Measurements from ENCODE around the gene SH3D21.

Gene SH3D21

DNA sequence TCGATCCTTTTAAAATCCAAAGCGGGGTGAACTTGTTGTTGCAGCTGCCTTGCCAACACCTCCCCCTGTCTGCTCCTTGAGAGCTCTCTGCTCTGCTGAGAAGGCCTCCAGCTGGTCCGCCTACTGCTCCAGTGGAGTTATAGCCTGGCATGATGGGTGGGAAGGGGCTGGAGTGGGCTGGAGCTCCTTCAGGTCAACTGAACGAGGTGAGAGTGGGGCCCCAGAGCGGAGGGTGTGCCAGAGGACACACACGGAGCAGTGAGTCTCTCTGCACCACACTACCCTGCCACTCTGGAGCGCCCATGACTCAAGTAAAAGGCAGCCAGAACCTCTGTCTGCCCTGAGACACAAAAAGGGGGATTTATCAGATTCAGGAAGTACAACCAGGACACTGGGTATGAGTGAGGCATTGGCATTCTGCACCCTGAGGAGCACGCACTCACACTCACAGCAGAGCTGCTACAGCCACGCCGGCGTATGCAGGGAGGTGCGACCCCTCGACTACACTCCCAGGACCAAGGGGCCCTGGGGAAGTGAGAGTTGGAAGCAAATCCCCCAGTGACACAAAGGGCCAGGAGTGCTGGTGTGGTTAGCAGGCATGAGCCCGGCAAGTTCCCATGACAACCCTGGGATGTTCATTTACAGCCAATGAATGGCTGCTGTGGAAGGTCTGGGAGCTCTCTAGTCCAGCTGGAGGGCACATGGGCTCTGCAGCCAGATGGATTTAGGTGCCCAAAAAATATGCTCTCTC is 45.2 kb downstream of the SH3D21 start:
- no peak for DNase-seq (ENCODE audit: low spot score)
- TF ChIP-seq, protein P1, sequence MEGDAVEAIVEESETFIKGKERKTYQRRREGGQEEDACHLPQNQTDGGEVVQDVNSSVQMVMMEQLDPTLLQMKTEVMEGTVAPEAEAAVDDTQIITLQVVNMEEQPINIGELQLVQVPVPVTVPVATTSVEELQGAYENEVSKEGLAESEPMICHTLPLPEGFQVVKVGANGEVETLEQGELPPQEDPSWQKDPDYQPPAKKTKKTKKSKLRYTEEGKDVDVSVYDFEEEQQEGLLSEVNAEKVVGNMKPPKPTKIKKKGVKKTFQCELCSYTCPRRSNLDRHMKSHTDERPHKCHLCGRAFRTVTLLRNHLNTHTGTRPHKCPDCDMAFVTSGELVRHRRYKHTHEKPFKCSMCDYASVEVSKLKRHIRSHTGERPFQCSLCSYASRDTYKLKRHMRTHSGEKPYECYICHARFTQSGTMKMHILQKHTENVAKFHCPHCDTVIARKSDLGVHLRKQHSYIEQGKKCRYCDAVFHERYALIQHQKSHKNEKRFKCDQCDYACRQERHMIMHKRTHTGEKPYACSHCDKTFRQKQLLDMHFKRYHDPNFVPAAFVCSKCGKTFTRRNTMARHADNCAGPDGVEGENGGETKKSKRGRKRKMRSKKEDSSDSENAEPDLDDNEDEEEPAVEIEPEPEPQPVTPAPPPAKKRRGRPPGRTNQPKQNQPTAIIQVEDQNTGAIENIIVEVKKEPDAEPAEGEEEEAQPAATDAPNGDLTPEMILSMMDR (IDR thresholded peaks at IDR 0.05; ENCODE audit: extremely low read depth, missing control alignments) = no peak

DNA sequence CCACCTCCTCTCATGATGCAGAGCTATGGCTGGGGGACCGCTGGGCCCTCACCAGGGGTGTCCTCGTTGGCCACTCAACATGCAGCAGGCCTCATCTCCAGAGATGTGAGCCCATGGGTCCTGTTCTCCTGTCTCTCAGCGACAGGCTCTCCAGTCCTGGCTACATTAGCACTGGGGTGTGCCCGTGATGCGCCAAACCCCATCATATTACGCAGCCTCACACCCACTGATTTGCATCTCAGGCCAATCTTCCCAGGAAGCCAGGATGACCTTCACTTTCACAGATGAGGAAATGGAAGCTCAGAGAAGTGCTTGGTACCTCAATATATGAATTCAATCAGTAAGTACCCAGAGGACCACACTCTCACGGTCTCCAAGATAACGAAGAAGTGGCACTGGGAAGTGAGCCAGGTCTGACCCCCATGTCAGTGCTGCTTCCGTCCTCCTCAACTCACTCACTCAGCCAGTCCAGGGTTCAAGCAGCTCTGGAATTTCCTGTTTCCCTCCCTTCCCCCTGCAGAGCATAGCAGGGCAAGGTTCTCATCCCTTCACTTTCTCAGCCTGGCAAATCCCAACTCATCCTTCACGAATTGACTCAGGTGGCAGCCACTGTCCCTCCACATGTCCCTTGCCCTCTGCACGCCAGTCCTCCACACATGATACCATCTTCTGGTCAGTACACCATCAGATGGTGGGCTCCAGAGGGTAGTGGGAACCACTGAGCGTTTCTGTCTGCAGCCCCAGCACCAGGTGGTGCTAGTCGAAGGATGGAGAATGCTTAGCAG is 46.1 kb downstream of the SH3D21 start:
- TF ChIP-seq, protein P1 (IDR thresholded peaks at IDR 0.05; ENCODE audit: extremely low read depth, missing control alignments) = no peak
- no peak for DNase-seq (ENCODE audit: low spot score)

DNA sequence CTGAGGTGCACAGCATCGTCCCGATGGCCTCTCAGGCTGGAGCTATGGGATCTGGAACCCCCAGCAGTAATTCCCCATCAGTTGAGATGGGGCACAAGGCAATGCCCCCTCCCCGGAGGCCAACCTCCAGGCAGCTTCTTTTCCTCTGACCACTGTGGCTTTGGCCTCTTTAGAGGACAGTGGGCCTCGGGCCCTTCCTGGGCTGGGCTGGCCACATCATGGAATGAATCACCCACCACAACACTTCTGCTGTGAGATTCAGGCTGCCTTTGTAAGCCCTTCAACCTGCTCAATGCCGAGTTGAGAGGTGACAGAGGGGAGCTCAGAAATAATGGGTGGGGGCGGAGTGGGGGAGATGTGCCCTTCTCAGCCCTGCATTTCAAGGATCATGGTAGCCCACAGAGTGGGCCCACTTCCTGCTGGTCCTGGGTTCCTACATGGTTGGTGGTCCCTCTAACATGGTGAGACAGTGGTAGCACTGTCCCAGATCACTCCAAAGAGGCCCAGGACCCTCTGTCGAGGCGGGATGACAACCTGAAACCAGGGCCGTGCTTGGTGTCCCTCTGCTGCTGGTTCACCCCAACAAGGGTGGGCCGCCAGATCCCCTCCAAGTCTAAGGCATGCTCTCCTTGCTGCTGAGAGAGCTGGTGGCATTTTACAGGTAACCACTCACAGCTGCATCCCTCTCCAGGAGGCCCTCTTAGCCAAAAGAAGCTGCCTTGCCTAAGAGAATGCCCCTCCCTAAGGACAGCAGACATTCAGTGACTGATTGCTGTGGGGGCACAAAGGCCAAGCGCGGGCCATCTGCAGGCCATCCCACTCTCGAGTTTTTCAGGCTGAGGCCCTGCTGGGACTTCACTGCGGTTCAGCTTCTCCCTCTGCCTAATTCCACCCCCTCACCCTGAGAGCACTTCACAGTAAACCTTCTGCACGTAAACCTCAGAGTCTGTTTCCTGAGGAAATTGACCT is 47.0 kb downstream of the SH3D21 start:
- TF ChIP-seq, protein P1 (IDR thresholded peaks at IDR 0.05; ENCODE audit: extremely low read depth, missing control alignments) = no peak
- no peak for DNase-seq (ENCODE audit: low spot score)

DNA sequence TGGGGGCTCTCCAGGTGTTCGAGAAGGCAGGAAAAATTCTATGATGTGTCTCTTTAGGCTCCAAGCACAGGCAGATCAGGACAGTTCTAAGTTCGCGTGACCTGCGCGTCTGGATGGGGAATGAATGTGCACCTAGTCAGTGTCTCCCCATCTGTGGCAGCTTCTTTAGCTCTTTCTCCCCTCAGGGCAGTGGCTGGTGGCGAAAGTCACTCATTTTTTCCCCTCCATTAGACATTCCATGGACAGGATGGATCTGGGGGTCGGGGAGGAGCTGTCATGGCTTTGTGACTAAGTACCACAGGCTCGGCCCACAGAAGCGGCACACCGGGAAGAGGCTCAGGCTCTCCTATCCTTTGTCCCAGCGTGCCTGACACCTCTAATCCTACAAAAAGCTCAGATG is 48.3 kb downstream of the SH3D21 start:
- TF ChIP-seq, protein P1 (IDR thresholded peaks at IDR 0.05; ENCODE audit: extremely low read depth, missing control alignments) = no peak
- no peak for DNase-seq (ENCODE audit: low spot score)

DNA sequence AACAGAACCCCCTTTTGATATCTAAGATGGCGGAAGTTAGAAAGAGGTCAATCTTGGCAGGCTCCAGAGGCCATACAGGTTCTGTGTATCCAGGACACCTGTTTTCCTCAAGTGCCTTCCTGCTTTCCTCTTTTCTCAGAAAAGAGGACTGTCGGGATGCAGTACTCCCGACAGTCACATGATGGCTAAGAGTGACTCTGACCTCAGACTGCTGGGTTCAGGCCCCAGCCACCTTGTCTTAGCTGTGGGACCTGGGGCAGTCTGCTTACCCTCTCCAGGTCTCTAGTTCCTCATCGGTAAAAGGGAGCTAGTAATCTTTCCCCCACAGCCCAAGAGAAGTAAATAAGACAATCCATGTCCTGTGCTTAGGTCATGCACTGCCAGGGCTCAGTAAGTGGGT is 49.6 kb downstream of the SH3D21 start:
- DNase-seq (ENCODE audit: low spot score) = no peak
- TF ChIP-seq, protein P1 (IDR thresholded peaks at IDR 0.05; ENCODE audit: extremely low read depth, missing control alignments) = no peak

DNA sequence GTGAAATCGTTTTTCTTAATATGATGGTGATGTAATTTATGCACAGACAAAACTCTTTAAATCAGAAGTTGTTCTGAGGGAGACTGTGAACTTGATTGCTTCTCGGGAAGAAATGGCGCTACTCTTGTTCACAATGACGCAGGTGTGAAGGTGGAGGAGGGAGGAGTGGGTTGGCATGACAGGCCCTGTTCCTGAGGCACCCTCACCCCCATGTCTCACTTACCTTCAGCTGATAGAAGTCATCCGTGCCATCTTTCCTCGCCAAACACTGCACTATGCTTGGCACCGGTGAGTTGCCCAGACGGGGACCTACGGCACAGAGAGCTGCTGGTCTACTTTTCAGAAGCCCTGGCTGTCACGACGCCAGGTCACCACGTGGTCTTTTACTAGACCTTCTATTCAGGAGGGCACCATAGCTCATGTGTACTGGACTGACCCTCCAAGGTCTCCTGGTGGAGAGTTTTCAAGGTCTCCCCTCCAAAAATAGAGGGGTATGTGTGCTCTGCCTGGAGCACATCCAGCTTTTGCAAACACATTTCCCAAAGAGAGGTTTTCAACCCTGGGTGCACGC is 52.4 kb downstream of the SH3D21 start:
- DNase-seq (ENCODE audit: low spot score) = no peak
- TF ChIP-seq, protein P1 (IDR thresholded peaks at IDR 0.05; ENCODE audit: extremely low read depth, missing control alignments) = no peak
